ENCODE measurements around the gene CLASRP.

The CLASRP gene

DNA sequence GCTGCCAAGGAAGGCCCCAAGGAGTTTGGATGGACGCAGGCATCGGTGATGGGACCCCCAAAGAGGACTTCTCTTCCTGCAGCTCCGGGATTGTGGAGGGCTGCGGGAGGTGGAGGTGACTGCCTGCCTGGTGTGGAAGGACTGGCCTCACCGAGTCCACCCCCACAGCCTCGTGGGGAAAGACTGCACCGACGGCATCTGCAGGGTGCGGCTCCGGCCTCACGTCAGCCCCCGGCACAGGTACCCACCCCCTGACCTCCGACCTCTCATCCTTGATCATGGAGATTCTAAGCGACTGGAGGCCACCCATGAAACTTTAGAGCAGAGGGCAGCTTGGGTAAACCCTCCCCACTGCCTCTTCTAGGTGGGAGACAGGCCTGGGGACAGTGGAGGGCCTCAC, 16.9 kb upstream of the CLASRP start:
- TF ChIP-seq, protein P1, sequence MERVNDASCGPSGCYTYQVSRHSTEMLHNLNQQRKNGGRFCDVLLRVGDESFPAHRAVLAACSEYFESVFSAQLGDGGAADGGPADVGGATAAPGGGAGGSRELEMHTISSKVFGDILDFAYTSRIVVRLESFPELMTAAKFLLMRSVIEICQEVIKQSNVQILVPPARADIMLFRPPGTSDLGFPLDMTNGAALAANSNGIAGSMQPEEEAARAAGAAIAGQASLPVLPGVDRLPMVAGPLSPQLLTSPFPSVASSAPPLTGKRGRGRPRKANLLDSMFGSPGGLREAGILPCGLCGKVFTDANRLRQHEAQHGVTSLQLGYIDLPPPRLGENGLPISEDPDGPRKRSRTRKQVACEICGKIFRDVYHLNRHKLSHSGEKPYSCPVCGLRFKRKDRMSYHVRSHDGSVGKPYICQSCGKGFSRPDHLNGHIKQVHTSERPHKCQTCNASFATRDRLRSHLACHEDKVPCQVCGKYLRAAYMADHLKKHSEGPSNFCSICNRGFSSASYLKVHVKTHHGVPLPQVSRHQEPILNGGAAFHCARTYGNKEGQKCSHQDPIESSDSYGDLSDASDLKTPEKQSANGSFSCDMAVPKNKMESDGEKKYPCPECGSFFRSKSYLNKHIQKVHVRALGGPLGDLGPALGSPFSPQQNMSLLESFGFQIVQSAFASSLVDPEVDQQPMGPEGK (CRISPR knock-in tag; IDR thresholded peaks at IDR 0.05; ENCODE audit: borderline replicate concordance), result no peak
- TF ChIP-seq ZNF70 (CRISPR knock-in tag; IDR thresholded peaks at IDR 0.05) (no peak), TCF4 (CRISPR knock-in tag; IDR thresholded peaks at IDR 0.05; ENCODE audit: borderline replicate concordance) (no peak), ARNTL (CRISPR knock-in tag; IDR thresholded peaks at IDR 0.05; ENCODE audit: borderline replicate concordance, low read depth) (no peak), ISL1 (CRISPR knock-in tag; IDR thresholded peaks at IDR 0.05) (no peak), ZNF8 (CRISPR knock-in tag; IDR thresholded peaks at IDR 0.05) (no peak), ZFP3 (CRISPR knock-in tag; IDR thresholded peaks at IDR 0.05) (no peak), BACH2 (CRISPR knock-in tag; IDR thresholded peaks at IDR 0.05; ENCODE audit: borderline replicate concordance) (no peak), ZC3H10 (CRISPR knock-in tag; IDR thresholded peaks at IDR 0.05) (no peak)
- TF ChIP-seq, protein P2, sequence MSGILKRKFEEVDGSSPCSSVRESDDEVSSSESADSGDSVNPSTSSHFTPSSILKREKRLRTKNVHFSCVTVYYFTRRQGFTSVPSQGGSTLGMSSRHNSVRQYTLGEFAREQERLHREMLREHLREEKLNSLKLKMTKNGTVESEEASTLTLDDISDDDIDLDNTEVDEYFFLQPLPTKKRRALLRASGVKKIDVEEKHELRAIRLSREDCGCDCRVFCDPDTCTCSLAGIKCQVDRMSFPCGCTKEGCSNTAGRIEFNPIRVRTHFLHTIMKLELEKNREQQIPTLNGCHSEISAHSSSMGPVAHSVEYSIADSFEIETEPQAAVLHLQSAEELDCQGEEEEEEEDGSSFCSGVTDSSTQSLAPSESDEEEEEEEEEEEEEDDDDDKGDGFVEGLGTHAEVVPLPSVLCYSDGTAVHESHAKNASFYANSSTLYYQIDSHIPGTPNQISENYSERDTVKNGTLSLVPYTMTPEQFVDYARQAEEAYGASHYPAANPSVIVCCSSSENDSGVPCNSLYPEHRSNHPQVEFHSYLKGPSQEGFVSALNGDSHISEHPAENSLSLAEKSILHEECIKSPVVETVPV (CRISPR knock-in tag; IDR thresholded peaks at IDR 0.05), result no peak
- TF ChIP-seq, protein P3, sequence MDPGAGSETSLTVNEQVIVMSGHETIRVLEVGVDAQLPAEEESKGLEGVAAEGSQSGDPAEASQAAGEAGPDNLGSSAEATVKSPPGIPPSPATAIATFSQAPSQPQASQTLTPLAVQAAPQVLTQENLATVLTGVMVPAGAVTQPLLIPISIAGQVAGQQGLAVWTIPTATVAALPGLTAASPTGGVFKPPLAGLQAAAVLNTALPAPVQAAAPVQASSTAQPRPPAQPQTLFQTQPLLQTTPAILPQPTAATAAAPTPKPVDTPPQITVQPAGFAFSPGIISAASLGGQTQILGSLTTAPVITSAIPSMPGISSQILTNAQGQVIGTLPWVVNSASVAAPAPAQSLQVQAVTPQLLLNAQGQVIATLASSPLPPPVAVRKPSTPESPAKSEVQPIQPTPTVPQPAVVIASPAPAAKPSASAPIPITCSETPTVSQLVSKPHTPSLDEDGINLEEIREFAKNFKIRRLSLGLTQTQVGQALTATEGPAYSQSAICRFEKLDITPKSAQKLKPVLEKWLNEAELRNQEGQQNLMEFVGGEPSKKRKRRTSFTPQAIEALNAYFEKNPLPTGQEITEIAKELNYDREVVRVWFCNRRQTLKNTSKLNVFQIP (CRISPR knock-in tag; IDR thresholded peaks at IDR 0.05; ENCODE audit: borderline replicate concordance, low read depth), result no peak
- TF ChIP-seq, protein P4, sequence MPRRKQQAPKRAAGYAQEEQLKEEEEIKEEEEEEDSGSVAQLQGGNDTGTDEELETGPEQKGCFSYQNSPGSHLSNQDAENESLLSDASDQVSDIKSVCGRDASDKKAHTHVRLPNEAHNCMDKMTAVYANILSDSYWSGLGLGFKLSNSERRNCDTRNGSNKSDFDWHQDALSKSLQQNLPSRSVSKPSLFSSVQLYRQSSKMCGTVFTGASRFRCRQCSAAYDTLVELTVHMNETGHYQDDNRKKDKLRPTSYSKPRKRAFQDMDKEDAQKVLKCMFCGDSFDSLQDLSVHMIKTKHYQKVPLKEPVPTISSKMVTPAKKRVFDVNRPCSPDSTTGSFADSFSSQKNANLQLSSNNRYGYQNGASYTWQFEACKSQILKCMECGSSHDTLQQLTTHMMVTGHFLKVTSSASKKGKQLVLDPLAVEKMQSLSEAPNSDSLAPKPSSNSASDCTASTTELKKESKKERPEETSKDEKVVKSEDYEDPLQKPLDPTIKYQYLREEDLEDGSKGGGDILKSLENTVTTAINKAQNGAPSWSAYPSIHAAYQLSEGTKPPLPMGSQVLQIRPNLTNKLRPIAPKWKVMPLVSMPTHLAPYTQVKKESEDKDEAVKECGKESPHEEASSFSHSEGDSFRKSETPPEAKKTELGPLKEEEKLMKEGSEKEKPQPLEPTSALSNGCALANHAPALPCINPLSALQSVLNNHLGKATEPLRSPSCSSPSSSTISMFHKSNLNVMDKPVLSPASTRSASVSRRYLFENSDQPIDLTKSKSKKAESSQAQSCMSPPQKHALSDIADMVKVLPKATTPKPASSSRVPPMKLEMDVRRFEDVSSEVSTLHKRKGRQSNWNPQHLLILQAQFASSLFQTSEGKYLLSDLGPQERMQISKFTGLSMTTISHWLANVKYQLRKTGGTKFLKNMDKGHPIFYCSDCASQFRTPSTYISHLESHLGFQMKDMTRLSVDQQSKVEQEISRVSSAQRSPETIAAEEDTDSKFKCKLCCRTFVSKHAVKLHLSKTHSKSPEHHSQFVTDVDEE (CRISPR knock-in tag; IDR thresholded peaks at IDR 0.05), result no peak
- TF ChIP-seq, protein P5, sequence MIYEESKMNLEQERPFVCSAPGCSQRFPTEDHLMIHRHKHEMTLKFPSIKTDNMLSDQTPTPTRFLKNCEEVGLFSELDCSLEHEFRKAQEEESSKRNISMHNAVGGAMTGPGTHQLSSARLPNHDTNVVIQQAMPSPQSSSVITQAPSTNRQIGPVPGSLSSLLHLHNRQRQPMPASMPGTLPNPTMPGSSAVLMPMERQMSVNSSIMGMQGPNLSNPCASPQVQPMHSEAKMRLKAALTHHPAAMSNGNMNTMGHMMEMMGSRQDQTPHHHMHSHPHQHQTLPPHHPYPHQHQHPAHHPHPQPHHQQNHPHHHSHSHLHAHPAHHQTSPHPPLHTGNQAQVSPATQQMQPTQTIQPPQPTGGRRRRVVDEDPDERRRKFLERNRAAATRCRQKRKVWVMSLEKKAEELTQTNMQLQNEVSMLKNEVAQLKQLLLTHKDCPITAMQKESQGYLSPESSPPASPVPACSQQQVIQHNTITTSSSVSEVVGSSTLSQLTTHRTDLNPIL (CRISPR knock-in tag; IDR thresholded peaks at IDR 0.05; ENCODE audit: low read depth), result no peak
- ATAC-seq, result no peak

DNA sequence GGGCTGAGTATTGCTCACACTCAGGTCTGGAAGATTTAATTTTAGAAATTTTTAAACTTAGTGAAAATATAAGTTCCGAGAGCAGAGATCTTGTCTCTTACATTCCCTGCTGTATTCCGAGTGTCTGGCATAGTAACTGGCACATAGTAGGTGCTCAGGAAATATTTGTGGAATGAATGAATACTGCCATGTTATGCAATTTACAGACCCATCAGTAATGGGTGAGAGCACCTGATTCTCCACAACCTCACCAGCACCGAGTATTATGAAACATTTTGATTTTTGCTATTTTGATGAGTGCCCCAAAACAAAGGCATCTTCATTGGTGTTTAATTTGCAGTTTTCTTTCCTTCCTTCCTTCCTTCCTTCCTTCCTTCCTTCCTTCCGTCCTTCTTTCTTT, 15.8 kb upstream of the CLASRP start:
- ATAC-seq, result no peak
- TF ChIP-seq TCF4 (CRISPR knock-in tag; IDR thresholded peaks at IDR 0.05; ENCODE audit: borderline replicate concordance), result no peak
- TF ChIP-seq, protein P4 (CRISPR knock-in tag; IDR thresholded peaks at IDR 0.05), result no peak
- no peak for TF ChIP-seq ZFP3 (CRISPR knock-in tag; IDR thresholded peaks at IDR 0.05)
- TF ChIP-seq, protein P3 (CRISPR knock-in tag; IDR thresholded peaks at IDR 0.05; ENCODE audit: borderline replicate concordance, low read depth), result no peak
- TF ChIP-seq TOX (CRISPR knock-in tag; IDR thresholded peaks at IDR 0.05; ENCODE audit: borderline replicate concordance), result no peak
- TF ChIP-seq ZC3H10 (CRISPR knock-in tag; IDR thresholded peaks at IDR 0.05), result no peak
- TF ChIP-seq, protein P1 (CRISPR knock-in tag; IDR thresholded peaks at IDR 0.05; ENCODE audit: borderline replicate concordance), result no peak
- TF ChIP-seq ZNF565 (CRISPR knock-in tag; conservative IDR thresholded peaks at IDR 0.05; ENCODE audit: low read depth), result no peak
- TF ChIP-seq, protein P5 (CRISPR knock-in tag; IDR thresholded peaks at IDR 0.05; ENCODE audit: low read depth), result no peak
- TF ChIP-seq, protein P2 (CRISPR knock-in tag; IDR thresholded peaks at IDR 0.05), result no peak
- TF ChIP-seq ISL1 (CRISPR knock-in tag; IDR thresholded peaks at IDR 0.05), result no peak
- TF ChIP-seq GLIS3 (CRISPR knock-in tag; IDR thresholded peaks at IDR 0.05), result no peak

Measured in SK-N-SH treated with all-trans-retinoic acid at 6 μM for 48 hours (cell line).